Activated T-helper 2 cell treated with anti-CD3 and anti-CD28 coated beads, Interferon-gamma antibody, Interleukin-2, Interleukin-4, amounts not matched to agents 10 μg/mL and 5 μg/mL and 100 μg/mL, durations not matched to agents 14 hours and 24 hours and 36 hours (primary cell): ENCODE measurements around the gene KCNJ4. TPM values are rescaled to one million over a fixed set of nuclear protein-coding genes. Genes with fewer than 3 reads are reported as not detected.

Experiments
- DNase-seq: peaks from one replicate; pipeline ENCODE4 v3.0.0; 2021; ENCODE audit warnings: low spot score
- H3K27ac Mint-ChIP-seq: one replicate; pipeline ENCODE4 v1.8.0; 2021; ENCODE audit warnings: mixed read lengths
- H3K27me3 Mint-ChIP-seq: one replicate; pipeline ENCODE4 v1.8.0; 2021; ENCODE audit warnings: low read depth, mixed read lengths
- H3K36me3 Mint-ChIP-seq: one replicate; pipeline ENCODE4 v1.8.0; 2021; ENCODE audit warnings: low read depth, mixed read lengths
- H3K4me1 Mint-ChIP-seq: one replicate; pipeline ENCODE4 v1.8.0; 2021; ENCODE audit warnings: low read depth, mixed read lengths
- H3K4me3 Mint-ChIP-seq: one replicate; pipeline ENCODE4 v1.8.0; 2021; ENCODE audit warnings: low read depth, mild to moderate bottlenecking, moderate library complexity, mixed read lengths
- H3K9me3 Mint-ChIP-seq: one replicate; pipeline ENCODE4 v1.8.0; 2021; ENCODE audit warnings: mixed read lengths
- intact Hi-C: fragments of 100-400 bp; cut with micrococcal nuclease; formaldehyde crosslinking; loops from one replicate; pipeline ENCODE4 v1.15.1; 2023
- total RNA-seq: library from RNA; stranded (reverse); gene quantifications from 2 replicates; pipeline ENCODE4 v1.2.3, GENCODE V29; 2022

KCNJ4 gene
- total RNA-seq, 1 donor from 2014 or later, result not detected

DNA sequence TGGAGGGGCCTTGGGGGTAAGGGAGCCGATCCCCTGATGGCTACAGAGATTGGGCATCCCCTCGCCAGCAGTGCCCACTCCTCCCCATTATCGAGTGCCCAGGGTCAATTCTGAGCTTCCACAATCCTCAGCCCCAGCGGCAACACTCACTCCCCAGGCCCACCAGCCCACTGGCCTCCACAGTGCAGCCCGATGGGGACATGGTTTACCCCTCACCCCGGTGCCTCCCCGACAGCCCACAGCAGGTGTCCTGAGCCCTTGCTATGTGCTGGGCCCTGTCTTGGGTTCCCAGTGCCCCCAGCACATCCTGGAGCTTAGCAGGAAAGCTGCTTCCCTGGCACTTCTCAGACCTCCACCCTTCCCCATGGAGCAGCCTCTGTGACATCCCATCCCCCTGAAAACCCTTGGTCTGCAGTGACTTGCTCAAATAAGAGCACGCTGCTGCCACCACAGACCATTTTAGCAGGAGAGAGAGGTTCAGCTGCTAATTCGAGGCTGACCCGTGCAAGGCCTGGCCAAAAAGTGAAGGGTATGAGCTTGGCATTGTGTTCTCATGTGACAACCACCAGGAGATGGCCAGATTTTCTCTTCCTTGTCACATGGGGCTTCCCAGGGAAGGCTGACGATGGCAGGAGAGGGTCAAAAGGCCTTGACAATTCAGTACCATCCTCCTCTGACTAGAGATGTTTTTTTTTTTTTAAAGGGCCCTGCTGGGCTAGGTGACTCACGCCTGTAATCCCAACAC lies 23.6 kb downstream of the KCNJ4 start:
- no peak overlapping the region for H3K27ac Mint-ChIP-seq
- intact Hi-C loops, result no loop called here

DNA sequence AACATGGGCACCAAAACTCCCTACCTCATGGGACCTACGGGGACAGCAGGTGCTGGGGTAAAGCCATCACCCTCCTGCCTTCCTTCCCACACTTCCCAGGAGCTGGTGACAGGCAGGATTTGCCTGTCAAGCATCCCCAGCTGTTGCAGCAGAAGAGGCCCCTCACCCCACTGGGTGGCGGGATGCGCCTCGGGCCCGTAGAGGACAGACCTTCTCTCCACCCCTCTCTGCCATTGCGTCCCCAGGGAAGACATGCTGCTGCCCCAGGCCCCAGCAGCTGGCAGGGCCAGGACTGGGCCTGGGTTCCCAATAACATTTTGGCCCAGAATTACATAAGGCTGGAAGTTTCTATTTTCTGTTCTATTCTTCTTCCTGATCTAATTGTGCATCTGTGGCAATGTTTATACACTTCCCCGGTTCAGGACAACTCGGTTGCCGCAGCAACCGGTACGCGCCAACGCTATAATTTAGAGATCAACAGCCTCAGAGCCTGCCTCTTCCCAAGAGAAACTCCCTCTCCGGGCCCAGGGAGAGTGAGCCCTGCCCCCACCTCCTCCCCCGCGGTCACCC lies 25.4 kb downstream of the KCNJ4 start:
- H3K4me3 Mint-ChIP-seq, result no peak overlapping the region
- DNase-seq, result no peak
- no peaks in the 10 kb centered on the region for H3K27me3 Mint-ChIP-seq
- no peaks in the 10 kb centered on the region for H3K36me3 Mint-ChIP-seq
- no peaks in the 10 kb centered on the region for H3K9me3 Mint-ChIP-seq
- no peak overlapping the region for H3K27ac Mint-ChIP-seq
- intact Hi-C loops, result no loop called here
- no peaks in the 10 kb centered on the region for H3K4me1 Mint-ChIP-seq

More for the DNA sequence above, 23.6 kb downstream of the KCNJ4 start:
- DNase-seq, result no peak
- no peak overlapping the region for H3K4me3 Mint-ChIP-seq
- H3K36me3 Mint-ChIP-seq, result no peaks in the 10 kb centered on the region
- H3K27me3 Mint-ChIP-seq, result no peaks in the 10 kb centered on the region
- H3K9me3 Mint-ChIP-seq, result no peaks in the 10 kb centered on the region
- no peaks in the 10 kb centered on the region for H3K4me1 Mint-ChIP-seq

DNA sequence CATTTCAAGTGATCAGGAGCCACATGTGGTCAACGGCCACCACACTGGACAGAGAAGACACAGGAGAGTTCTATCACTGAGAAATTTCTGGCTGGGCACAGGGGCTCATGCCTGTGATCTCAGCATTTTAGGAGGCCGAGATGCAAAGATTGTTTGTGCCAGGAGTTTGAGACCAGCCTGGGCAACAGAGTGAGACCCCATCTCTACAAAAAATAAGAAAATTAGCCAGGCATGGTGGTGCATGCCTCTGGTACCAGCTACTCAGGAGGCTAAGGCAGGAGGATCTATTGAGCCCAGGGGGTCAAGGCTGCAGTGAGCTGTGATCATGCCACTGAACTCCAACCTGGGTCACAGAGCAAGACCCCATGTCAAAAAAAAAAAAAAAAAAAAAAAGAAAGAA lies 26.3 kb downstream of the KCNJ4 start:
- Mint-ChIP-seq H3K4me3 (no peak overlapping the region), H3K4me1 (no peaks in the 10 kb centered on the region), H3K36me3 (no peaks in the 10 kb centered on the region), H3K27me3 (no peaks in the 10 kb centered on the region), H3K9me3 (no peaks in the 10 kb centered on the region), H3K27ac (no peak overlapping the region)
- intact Hi-C loops, result no loop called here
- no peak for DNase-seq

DNA sequence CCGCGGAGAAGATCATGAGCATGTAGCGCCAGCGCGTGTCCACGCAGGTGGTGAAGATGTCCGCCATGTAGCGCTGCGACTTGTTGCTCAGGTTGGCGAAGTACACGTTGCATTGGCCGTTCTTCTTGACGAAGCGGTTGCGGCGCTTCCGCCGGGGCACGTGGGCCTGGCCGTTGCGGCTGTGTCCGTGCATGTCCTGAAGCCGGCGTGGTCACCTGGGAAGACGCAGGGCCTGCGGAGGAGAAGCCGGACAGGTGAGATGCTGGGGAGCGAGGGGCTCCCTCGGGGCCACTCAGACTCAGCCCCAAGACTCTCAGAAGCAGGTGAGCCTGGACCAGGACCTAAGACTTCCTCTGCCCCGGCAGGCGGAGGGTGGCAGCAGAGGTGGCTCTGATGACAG lies 27.1 kb downstream of the KCNJ4 start:
- intact Hi-C loops, result no loop called here
- no peaks in the 10 kb centered on the region for H3K9me3 Mint-ChIP-seq
- no peaks in the 10 kb centered on the region for H3K4me1 Mint-ChIP-seq
- no peaks in the 10 kb centered on the region for H3K27me3 Mint-ChIP-seq
- H3K4me3 Mint-ChIP-seq, result no peak overlapping the region
- DNase-seq, result no peak
- H3K27ac Mint-ChIP-seq, result no peak overlapping the region
- H3K36me3 Mint-ChIP-seq, result no peaks in the 10 kb centered on the region

DNA sequence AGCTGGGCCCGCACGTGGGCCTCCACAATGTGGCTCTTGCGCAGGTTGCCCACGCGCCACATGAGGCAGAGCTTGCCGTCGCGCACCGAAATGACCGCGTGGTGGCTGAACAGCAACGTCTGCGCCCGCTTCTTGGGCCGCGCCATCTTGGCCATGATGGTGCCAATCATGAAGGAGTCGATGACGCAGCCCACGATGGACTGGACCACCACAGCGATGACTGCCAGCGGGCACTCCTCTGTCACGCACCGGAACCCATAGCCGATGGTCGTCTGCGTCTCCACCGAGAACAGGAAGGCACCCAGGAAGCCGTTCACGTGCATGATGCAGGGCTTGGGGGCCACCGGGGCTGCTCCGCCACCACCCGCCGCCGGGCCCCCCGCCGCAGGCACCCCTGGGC lies 27.5 kb downstream of the KCNJ4 start:
- Mint-ChIP-seq H3K4me1 (no peaks in the 10 kb centered on the region), H3K4me3 (no peak overlapping the region), H3K36me3 (no peaks in the 10 kb centered on the region), H3K27ac (no peak overlapping the region), H3K9me3 (no peaks in the 10 kb centered on the region), H3K27me3 (no peaks in the 10 kb centered on the region)
- no peak for DNase-seq
- intact Hi-C loops, result no loop called here

- H3K9me3 Mint-ChIP-seq, result no peaks in the 10 kb centered on the region
These were observed 28.4 kb downstream of the KCNJ4 start for GRCh38 chr22:38426628-38427027.

GRCh38 chr22:38424525-38425080 lies 30.4 kb downstream of the KCNJ4 start:
- DNase-seq, result no peak
- Mint-ChIP-seq H3K4me1 (no peaks in the 10 kb centered on the region), H3K27me3 (no peaks in the 10 kb centered on the region), H3K27ac (no peak overlapping the region), H3K4me3 (no peak overlapping the region), H3K36me3 (no peaks in the 10 kb centered on the region), H3K9me3 (no peaks in the 10 kb centered on the region)
- intact Hi-C loops, result no loop called here

More at GRCh38 chr22:38426628-38427027, 28.4 kb downstream of the KCNJ4 start:
- no peak for DNase-seq
- Mint-ChIP-seq H3K4me1 (no peaks in the 10 kb centered on the region), H3K27me3 (no peaks in the 10 kb centered on the region), H3K4me3 (no peak overlapping the region), H3K27ac (no peak overlapping the region), H3K36me3 (no peaks in the 10 kb centered on the region)
- intact Hi-C loops, result no loop called here

DNA sequence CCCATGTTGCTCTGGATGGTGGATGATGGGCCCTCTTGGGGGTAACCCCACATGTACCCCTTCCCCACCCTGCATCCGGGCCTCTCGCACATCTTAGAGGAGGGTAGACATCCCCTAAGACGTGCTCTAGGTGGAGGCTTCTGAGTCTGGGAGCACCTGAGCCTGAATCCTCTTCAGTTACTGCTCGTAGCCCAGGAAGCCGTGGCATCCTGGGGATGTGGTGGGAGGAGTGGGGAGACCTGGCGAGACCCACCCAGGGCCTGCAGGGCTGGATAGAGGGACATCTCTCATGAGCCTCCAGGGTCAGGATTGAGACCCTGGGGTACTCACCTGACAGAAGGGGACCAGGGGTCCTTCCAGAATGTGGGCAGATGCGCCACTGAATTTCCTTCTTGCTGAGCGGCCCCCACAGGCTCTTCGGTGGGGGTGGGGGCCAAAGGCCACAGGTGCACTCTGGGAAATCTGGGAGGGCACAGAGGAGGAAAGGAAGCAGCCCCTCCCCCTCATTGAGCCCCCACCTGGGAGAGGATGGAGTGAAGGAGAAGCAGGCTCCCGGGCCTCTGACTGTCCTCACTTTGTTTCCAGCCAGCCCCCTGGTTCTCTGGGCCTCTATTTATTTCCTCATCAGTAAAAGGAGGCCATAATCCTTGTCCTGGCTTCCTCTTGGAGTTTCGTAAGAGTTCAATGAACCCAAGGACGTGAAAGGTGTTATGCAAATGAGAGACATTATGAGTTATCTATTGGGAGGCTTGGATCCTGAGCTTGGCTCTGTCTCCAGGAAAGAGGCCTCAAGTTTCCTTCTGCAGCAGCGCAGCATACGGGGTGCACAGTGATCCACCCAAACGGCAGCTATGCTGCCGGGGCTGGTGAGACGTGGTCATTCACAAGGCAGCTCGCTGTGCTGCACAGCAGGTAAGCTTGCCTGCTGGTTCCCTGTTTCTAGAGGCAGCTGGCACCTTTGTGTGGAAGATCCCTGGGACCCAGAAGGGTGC lies 31.2 kb downstream of the KCNJ4 start:
- no peaks in the 10 kb centered on the region for H3K36me3 Mint-ChIP-seq
- intact Hi-C loops, result no loop called here
- DNase-seq, result no peak
- no peak overlapping the region for H3K27ac Mint-ChIP-seq
- H3K9me3 Mint-ChIP-seq, result no peaks in the 10 kb centered on the region
- H3K4me1 Mint-ChIP-seq, result no peaks in the 10 kb centered on the region
- no peak overlapping the region for H3K4me3 Mint-ChIP-seq
- no peaks in the 10 kb centered on the region for H3K27me3 Mint-ChIP-seq

- Mint-ChIP-seq H3K4me3 (no peak overlapping the region), H3K4me1 (no peaks in the 10 kb centered on the region), H3K9me3 (no peaks in the 10 kb centered on the region), H3K36me3 (no peaks in the 10 kb centered on the region), H3K27me3 (no peaks in the 10 kb centered on the region), H3K27ac (no peak overlapping the region)
- intact Hi-C loops, result no loop called here
- DNase-seq, result no peak
These were observed 32.1 kb downstream of the KCNJ4 start for GRCh38 chr22:38422611-38423511.

DNA sequence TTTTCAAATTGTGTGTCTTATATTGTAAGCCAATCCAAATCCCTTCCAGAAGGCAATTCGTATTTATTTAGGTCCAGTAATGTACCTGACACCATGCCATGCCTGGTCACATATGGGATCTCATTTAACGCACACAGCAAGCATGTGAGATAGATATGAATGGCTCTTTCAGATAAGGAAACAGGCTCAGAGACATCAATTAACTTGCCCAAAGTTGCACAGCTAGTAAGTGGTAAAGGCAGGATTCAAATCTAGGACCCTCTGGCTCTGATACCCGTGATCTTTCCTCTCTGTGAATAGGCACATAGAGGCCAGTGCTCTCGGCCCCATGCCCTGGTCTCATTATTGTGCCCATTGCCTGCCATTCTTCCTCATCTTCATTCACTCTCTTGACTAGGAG lies 34.3 kb downstream of the KCNJ4 start:
- Mint-ChIP-seq H3K36me3 (no peaks in the 10 kb centered on the region), H3K9me3 (no peaks in the 10 kb centered on the region)

DNA sequence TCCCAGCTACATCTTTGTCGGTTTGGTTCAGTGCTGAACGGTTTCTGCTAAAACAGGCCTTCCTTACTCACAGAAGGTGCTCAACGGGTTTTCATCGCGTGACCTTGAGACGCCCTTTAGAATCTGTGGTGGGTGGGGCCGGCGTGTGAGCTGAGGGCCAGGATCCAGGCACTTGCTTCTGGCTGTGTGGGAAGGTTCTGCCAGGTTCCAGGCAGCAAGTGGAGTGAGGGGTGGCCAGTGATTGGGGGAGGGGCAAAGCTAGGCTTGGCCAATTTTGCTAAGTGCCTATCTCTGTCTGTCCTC lies 35.2 kb downstream of the KCNJ4 start:
- no peaks in the 10 kb centered on the region for H3K36me3 Mint-ChIP-seq
- no peaks in the 10 kb centered on the region for H3K9me3 Mint-ChIP-seq
- no peak overlapping the region for H3K27ac Mint-ChIP-seq
- H3K4me1 Mint-ChIP-seq, result no peaks in the 10 kb centered on the region
- no peaks in the 10 kb centered on the region for H3K27me3 Mint-ChIP-seq
- DNase-seq, result no peak
- H3K4me3 Mint-ChIP-seq, result no peak overlapping the region
- intact Hi-C loops, result no loop called here

More for the DNA sequence above, 34.3 kb downstream of the KCNJ4 start:
- Mint-ChIP-seq H3K27me3 (no peaks in the 10 kb centered on the region), H3K4me1 (no peaks in the 10 kb centered on the region), H3K27ac (no peak overlapping the region), H3K4me3 (no peak overlapping the region)
- no peak for DNase-seq
- intact Hi-C loops, result no loop called here
